Large intestine (tissue), 3 donors: Measurements from ENCODE around the gene UROD. TPM values are rescaled to one million over a fixed set of nuclear protein-coding genes. Genes with fewer than 3 reads are reported as not detected.
A peak's percentile ranks its signal among the peaks of the same experiment; 100 is the strongest.

Experiments
- DNase-seq, 2 donors: peaks; one replicate each; pipeline versions ENCODE4 v3.0.0 to v3.0.0-alpha.2; 2013
- H3K27ac ChIP-seq: one replicate; pipeline ENCODE4 v1.5.1; 2013; ENCODE audit warnings: low read length
- H3K27me3 ChIP-seq: 2 replicates; pipeline ENCODE4 v1.6.1; 2013; ENCODE audit warnings: low read length; ENCODE audit not compliant: control insufficient read depth, insufficient read depth
- H3K36me3 ChIP-seq: 2 replicates; pipeline ENCODE4 v1.6.1; 2013; ENCODE audit warnings: low read length; ENCODE audit not compliant: control insufficient read depth, insufficient read depth
- H3K4me1 ChIP-seq: one replicate; pipeline ENCODE4 v1.6.1; 2013; ENCODE audit warnings: low read length; ENCODE audit not compliant: control insufficient read depth, insufficient read depth
- H3K4me3 ChIP-seq: one replicate; pipeline ENCODE4 v1.5.1; 2013; ENCODE audit warnings: low read length
- H3K9me3 ChIP-seq: one replicate; pipeline ENCODE4 v1.6.1; 2013; ENCODE audit warnings: mild to moderate bottlenecking, low read depth, low read length, moderate library complexity; ENCODE audit not compliant: control insufficient read depth
- WGBS: methylation state at CpG from one replicate; pipeline ENCODE4 v1.1.5; 2013; ENCODE audit warnings: low lambda C conversion rate; ENCODE audit not compliant: insufficient coverage; 5-methylcytosine and 5-hydroxymethylcytosine counted together
- polyA plus RNA-seq: library from polyadenylated mRNA; unstranded; fragments of 120-200 nt; gene quantifications from one replicate; pipeline ENCODE4 v1.2.1, GENCODE V29; 2013

UROD gene
- polyA plus RNA-seq, 1 donor = 76.3 TPM

DNA sequence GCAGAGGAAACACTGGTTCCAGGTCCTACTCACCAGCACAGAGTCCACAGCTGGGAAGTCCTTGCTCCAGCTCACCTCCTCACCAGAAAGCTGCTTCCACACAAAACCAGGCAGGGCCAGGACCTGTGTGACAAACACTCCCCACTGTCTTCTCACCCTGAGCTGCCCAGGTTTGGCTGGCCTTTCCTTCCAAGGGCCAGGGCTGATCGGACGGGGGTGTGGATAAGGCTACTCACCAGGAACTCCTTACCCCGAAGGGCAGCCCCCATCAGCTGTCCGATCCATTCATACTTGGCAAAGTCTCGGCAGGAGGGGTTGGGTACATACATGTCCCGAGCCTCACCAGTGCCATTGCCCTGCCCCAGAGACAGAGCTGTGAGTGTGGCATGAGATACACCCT is 6.3 kb upstream of the UROD start:
- no peak overlapping the region for H3K4me3 ChIP-seq
- H3K4me1 ChIP-seq = peaks cover 24% of the 10 kb centered on the region
- DNase-seq = no peak
- peaks cover 82% of the 10 kb centered on the region for H3K36me3 ChIP-seq
- no CpG with 5 or more reads among the region's 6 CpGs for WGBS
- H3K9me3 ChIP-seq = no peaks in the 10 kb centered on the region
- no peaks in the 10 kb centered on the region for H3K27me3 ChIP-seq
- no peak overlapping the region for H3K27ac ChIP-seq

DNA sequence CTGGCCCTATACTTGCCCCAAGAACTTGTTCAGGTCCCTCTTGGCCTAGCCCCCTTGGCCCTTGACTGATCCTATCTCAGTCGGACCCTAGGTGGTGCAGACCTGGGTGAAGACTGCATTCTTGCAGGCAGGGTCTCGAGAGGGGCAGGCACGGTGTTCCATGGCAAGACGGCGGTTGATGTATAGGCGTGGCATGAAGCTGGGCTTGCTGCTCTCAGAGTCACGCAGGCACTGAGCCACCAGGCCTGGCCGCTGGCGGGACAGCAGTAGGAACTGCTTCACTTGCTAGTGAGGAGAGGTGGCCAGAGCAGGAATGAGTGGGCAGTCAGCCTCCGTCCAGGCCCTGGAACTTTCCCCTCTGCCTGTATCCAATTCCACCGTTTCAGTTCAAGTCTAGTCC is 4.7 kb upstream of the UROD start:
- Histone ChIP-seq H3K4me3 (no peak overlapping the region), H3K9me3 (no peaks in the 10 kb centered on the region), H3K4me1 (peaks cover 27% of the 10 kb centered on the region), H3K36me3 (peaks cover 73% of the 10 kb centered on the region), H3K27ac (no peak overlapping the region), H3K27me3 (no peaks in the 10 kb centered on the region)
- no CpG with 5 or more reads among the region's 11 CpGs for WGBS
- no peak for DNase-seq

DNA sequence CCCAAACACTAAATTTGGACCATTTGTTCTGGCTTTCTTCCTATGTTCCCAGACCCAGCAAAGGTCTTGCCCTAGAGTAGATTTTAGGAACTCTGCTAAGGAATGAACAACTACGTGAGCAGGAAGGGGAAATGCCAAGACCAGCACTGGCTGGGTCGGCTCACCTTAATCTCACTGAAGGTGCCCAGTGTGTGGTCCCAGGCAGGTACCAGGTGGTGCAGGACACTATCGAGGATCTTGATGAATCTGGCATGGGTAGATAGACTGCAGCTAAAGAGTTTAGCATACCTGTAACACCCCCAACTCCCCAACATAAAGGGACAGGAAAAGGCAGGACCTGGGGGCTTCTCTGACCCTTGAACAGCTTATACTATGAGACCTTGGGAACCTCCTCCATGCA is 4.0 kb upstream of the UROD start:
- H3K27me3 ChIP-seq = no peaks in the 10 kb centered on the region
- WGBS = no CpG with 5 or more reads among the region's 3 CpGs
- no peaks in the 10 kb centered on the region for H3K9me3 ChIP-seq
- DNase-seq = no peak
- no peak overlapping the region for H3K4me3 ChIP-seq
- H3K36me3 ChIP-seq = peaks cover 67% of the 10 kb centered on the region
- no peak overlapping the region for H3K27ac ChIP-seq
- peaks cover 25% of the 10 kb centered on the region for H3K4me1 ChIP-seq

- H3K9me3 ChIP-seq = no peaks in the 10 kb centered on the region
- WGBS = no CpG with 5 or more reads among the region's 12 CpGs
- DNase-seq = no peak
- no peak overlapping the region for H3K27ac ChIP-seq
- peaks cover 65% of the 10 kb centered on the region for H3K36me3 ChIP-seq
- no peak overlapping the region for H3K4me3 ChIP-seq
- peaks cover 22% of the 10 kb centered on the region for H3K4me1 ChIP-seq
- no peaks in the 10 kb centered on the region for H3K27me3 ChIP-seq
Observed at GRCh38 chr1:45008516-45008915, 3.5 kb upstream of the UROD start.

DNA sequence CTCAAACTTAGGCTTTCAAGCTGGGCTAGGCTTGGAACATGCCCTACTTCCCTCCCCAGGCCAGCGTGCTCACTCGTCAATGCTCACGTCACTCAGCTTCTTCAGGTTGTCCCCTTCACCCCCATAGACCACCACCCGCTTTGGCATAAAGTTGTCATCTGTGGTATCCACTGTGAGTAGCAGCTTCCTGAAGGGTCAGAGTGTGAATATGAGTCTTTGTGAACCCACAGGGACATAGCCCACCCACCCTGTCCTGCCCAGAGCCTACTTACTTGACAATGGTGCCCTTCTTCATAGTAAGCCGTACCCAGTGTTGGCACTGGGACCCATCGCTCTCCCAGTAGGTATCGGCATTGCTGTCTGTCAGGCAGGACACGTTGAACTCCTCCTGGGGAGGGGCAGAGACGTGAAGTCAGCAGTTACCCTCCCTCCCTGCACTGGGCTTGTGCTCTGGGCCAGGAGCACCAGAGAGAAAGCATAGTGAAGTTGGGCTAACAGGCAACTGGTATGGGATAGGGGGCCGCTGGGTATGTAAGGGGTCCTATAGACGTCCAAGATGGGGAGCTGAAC is 2.7 kb upstream of the UROD start:
- Histone ChIP-seq H3K9me3 (no peaks in the 10 kb centered on the region), H3K36me3 (peaks cover 62% of the 10 kb centered on the region), H3K4me1 (peaks cover 22% of the 10 kb centered on the region), H3K27ac (no peak overlapping the region), H3K4me3 (peak overlapping the region; percentile 88), H3K27me3 (no peaks in the 10 kb centered on the region)
- WGBS = no CpG with 5 or more reads among the region's 11 CpGs
- DNase-seq = no peak

GRCh38 chr1:45009956-45010854 is 1.8 kb upstream of the UROD start:
- WGBS = no CpG with 5 or more reads among the region's 41 CpGs
- H3K27ac ChIP-seq = peak overlapping the region; percentile 29
- no peaks in the 10 kb centered on the region for H3K9me3 ChIP-seq
- peak in 1 of 2 donors; percentile 54 for DNase-seq
- H3K36me3 ChIP-seq = peaks cover 61% of the 10 kb centered on the region
- H3K4me3 ChIP-seq = peak overlapping the region; percentile 88
- no peaks in the 10 kb centered on the region for H3K27me3 ChIP-seq
- H3K4me1 ChIP-seq = peaks cover 22% of the 10 kb centered on the region

- peak; percentile 68 to 87 for DNase-seq
- peak within 1 kb of the TSS; percentile 88 for H3K4me3 ChIP-seq
- H3K27ac ChIP-seq = peak within 1 kb of the TSS; percentile 64
- H3K27me3 ChIP-seq = no peaks in the 10 kb centered on the region
- peaks cover 22% of the 10 kb centered on the region for H3K4me1 ChIP-seq
- 0% methylated on average over 2 of the region's 62 CpGs for WGBS
- peaks cover 54% of the 10 kb centered on the region for H3K36me3 ChIP-seq
- H3K9me3 ChIP-seq = no peaks in the 10 kb centered on the region
Observed at GRCh38 chr1:45010855-45011811, 921 bp upstream of the UROD start, which contains the start of gene HECTD3. Gene HECTD3, minus strand, starts transcription at chr1:45011324. Its CDS starts 67 bp downstream, at chr1:45011257.

DNA sequence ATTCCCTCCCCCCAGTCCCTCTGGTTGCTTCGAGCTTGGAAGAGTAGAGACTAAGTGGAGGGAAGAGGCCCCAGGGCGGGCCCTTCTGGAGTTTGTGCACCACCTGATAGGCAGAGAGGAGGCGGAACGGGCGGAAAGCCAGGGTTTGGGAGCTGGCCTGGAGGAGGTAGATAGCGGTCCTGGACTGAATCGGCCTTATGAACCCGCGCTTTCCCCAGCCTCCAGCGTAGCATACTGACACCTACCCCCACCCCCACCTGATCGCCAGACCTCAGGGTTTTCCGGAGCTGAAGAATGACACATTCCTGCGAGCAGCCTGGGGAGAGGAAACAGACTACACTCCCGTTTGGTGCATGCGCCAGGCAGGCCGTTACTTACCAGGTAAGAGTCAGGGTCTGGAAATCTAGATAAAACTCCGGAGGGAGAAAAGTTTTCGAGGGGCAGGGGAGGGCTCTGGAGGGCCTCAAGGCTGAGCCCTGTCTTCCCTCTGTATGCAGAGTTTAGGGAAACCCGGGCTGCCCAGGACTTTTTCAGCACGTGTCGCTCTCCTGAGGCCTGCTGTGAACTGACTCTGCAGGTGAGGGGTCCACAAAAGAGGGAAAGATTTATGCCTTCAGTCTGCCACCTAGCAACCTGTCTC is 705 bp downstream of the UROD start:
- peak overlapping the region; percentile 64 for H3K27ac ChIP-seq
- peaks cover 39% of the 10 kb centered on the region for H3K36me3 ChIP-seq
- DNase-seq = peak in 1 of 2 donors; percentile 65
- H3K27me3 ChIP-seq = no peaks in the 10 kb centered on the region
- peak overlapping the region; percentile 88 for H3K4me3 ChIP-seq
- H3K4me1 ChIP-seq = peaks cover 22% of the 10 kb centered on the region
- WGBS = no CpG with 5 or more reads among the region's 21 CpGs
- no peaks in the 10 kb centered on the region for H3K9me3 ChIP-seq

DNA sequence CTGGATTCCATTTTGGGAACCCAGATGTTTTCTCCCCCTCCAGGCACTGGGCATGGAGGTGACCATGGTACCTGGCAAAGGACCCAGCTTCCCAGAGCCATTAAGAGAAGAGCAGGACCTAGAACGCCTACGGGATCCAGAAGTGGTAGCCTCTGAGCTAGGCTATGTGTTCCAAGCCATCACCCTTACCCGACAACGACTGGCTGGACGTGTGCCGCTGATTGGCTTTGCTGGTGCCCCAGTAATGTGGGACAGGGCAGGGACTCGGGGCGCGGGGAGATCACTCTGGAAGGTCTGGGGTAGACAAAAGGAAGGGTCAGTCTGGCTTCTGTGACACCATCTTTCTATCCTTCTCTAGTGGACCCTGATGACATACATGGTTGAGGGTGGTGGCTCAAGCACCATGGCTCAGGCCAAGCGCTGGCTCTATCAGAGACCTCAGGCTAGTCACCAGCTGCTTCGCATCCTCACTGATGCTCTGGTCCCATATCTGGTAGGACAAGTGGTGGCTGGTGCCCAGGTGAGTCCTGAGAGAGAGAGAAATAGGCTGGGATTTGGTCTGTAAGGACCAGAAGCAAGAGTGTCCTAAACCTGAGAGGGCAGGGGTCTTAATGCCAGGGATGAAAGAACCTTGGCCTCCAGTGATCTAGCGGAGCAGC is 1.6 kb downstream of the UROD start:
- H3K36me3 ChIP-seq = peaks cover 30% of the 10 kb centered on the region
- H3K9me3 ChIP-seq = no peaks in the 10 kb centered on the region
- DNase-seq = no peak
- no peaks in the 10 kb centered on the region for H3K27me3 ChIP-seq
- H3K27ac ChIP-seq = no peak overlapping the region
- WGBS = no CpG with 5 or more reads among the region's 12 CpGs
- H3K4me1 ChIP-seq = peaks cover 22% of the 10 kb centered on the region
- no peak overlapping the region for H3K4me3 ChIP-seq
